Measurements from ENCODE around the gene EVA1A. TPM values are rescaled to one million over a fixed set of nuclear protein-coding genes. Genes with fewer than 3 reads are reported as not detected.

The EVA1A gene
- polyA plus RNA-seq, 2 of the 4 experiments (the other 2 are of a cell fraction) = 2.5 to 19.0 TPM

DNA sequence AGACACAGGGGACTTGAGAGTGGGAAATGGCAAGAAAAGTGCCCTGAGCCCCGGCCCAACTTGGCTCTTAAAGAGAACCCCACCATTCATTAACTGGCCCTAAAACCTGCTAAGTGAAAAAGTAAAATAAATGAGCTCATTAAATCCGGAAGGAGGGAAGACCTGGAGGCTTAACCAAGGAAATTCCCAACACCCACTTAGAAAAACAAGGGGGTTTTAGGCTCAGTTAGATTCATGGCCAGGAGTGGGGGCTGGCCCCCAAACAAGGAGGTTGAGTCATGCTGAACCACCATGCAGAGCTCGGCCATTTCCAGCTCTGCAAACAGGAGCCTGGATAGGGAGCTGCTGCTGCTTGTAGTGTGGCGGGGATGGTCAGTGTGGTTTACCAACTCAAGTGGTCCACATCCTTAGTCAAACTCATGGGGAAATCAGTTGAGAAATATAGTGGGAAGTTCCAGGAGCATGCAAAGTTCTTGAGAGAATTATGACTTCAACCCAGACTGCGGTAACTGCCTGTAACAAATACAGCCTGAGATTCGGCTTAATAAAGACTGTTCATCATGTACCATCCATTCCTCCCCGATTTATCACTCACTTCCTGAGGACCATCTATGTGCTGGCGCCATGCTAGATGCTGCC lies 46.1 kb upstream of the EVA1A start:
- FAIRE-seq (no peak), ATAC-seq (no peak)
- CTCF ChIA-PET = interaction anchor here (0.6 to 5.2 kb wide), 13 partner anchors 13 to 687 kb away, joined by 3 to 54 read pairs (median 6); partner anchors contain the start of genes EVA1A and TACR1

DNA sequence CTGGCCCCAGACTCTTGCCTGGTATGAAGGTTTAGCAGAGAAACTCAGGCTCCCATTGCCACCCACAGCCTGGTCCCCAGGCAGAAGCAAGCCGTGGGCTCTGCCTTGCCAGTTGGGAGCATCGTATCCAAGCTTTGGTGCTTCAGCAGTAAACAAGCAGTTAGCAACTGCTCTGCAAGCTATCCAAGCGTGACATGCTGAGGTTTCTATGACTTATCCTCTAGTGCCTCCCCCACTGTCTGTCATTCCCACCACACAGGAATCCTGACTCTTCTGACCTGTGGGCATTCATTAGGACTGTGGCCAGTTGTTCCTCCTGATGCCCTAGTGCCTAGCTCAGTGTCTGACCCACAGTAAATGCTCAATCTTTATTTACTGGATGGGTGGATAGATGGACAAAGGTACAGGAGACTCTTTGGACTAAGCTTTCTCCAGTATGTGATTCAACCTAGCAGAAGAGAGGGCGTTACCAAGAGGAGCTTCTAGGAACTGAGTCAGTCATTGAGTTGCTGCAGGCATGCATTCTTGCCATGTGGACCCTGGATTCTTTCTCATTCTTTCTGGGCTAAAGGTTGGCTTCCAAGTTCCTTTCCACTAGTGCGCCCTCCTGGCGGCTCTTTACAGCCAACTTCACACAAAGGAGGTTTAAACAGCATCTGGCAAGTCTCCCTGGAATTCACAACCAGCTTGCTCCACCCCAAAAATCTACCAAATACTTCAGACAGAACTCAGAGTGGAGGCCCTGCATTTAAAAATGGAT lies 45.2 kb upstream of the EVA1A start:
- Histone ChIP-seq H3K4me1 (peaks cover 60% of the 10 kb centered on the region), H3K4me2 (peak overlapping the region; percentile 50), H3K27ac (peak overlapping the region; percentile 58 to 79), H3K4me3 (no peak overlapping the region), H3K9me3 (no peaks in the 10 kb centered on the region)
- FAIRE-seq (no peak), DNase-seq (ENCODE audit: low read depth in 1 of 2, low spot score in 1 of 2) (peak; percentile 44 to 70), ATAC-seq (peak; percentile 65 to 77)
- WGBS (ENCODE audit: missing lambda C conversion rate) = 18% methylated on average over 6 of the region's 6 CpGs
- CTCF ChIA-PET = interaction anchor here (0.6 to 5.2 kb wide), 16 partner anchors 10 to 686 kb away, joined by 3 to 54 read pairs (median 6); partner anchors contain the start of genes EVA1A and TACR1
- POLR2A ChIA-PET = interaction anchor here (1.0 to 1.6 kb wide), 4 partner anchors 10 to 66 kb away, joined by 3 to 7 read pairs (median 4); partner anchors contain the start of gene EVA1A
- TF ChIP-seq ZSCAN20 (CRISPR knock-in tag; IDR thresholded peaks at IDR 0.05) (no peak), MAZ (IDR thresholded peaks at IDR 0.05; ENCODE audit: borderline replicate concordance, low read depth, low read length) (no peak), RCOR1 (IDR thresholded peaks at IDR 0.05; ENCODE audit: low read depth, low read length) (no peak), BHLHE40 (IDR thresholded peaks at IDR 0.05; ENCODE audit: low read depth, low read length) (no peak), PBX3 (IDR thresholded peaks at IDR 0.05) (no peak), PHF8 (IDR thresholded peaks at IDR 0.05; ENCODE audit: borderline replicate concordance, low read depth) (no peak), EHMT2 (IDR thresholded peaks at IDR 0.05; ENCODE audit: low read depth) (no peak), RAD21 (conservative IDR thresholded peaks at IDR 0.05 in 1 of 2, IDR thresholded peaks at IDR 0.05 in 1 of 2) (peak in 1 of 2 experiments; percentile 34; a peak in 4 of 5 replicates), RFX5 (IDR thresholded peaks at IDR 0.05) (no peak), EHF (CRISPR knock-in tag; IDR thresholded peaks at IDR 0.05) (no peak), CEBPB (IDR thresholded peaks at IDR 0.05) (no peak), FOSL2 (IDR thresholded peaks at IDR 0.05) (no peak), FOSL2 (CRISPR knock-in tag; IDR thresholded peaks at IDR 0.05) (no peak), SMC3 (IDR thresholded peaks at IDR 0.05) (peak; percentile 37; the same call in 2 of the 3 replicates)
- TF ChIP-seq, protein P1, sequence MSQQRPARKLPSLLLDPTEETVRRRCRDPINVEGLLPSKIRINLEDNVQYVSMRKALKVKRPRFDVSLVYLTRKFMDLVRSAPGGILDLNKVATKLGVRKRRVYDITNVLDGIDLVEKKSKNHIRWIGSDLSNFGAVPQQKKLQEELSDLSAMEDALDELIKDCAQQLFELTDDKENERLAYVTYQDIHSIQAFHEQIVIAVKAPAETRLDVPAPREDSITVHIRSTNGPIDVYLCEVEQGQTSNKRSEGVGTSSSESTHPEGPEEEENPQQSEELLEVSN (IDR thresholded peaks at IDR 0.05; ENCODE audit: borderline replicate concordance, low read depth) = 0 out of 2 replicates have a peak, but pooled peaks have one; percentile 24
- TF ChIP-seq, protein P2, sequence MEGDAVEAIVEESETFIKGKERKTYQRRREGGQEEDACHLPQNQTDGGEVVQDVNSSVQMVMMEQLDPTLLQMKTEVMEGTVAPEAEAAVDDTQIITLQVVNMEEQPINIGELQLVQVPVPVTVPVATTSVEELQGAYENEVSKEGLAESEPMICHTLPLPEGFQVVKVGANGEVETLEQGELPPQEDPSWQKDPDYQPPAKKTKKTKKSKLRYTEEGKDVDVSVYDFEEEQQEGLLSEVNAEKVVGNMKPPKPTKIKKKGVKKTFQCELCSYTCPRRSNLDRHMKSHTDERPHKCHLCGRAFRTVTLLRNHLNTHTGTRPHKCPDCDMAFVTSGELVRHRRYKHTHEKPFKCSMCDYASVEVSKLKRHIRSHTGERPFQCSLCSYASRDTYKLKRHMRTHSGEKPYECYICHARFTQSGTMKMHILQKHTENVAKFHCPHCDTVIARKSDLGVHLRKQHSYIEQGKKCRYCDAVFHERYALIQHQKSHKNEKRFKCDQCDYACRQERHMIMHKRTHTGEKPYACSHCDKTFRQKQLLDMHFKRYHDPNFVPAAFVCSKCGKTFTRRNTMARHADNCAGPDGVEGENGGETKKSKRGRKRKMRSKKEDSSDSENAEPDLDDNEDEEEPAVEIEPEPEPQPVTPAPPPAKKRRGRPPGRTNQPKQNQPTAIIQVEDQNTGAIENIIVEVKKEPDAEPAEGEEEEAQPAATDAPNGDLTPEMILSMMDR (IDR thresholded peaks at IDR 0.05) = no peak
- TF ChIP-seq, protein P3, sequence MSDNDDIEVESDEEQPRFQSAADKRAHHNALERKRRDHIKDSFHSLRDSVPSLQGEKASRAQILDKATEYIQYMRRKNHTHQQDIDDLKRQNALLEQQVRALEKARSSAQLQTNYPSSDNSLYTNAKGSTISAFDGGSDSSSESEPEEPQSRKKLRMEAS (IDR thresholded peaks at IDR 0.05) = peak; percentile 77
- TF ChIP-seq, protein P4, sequence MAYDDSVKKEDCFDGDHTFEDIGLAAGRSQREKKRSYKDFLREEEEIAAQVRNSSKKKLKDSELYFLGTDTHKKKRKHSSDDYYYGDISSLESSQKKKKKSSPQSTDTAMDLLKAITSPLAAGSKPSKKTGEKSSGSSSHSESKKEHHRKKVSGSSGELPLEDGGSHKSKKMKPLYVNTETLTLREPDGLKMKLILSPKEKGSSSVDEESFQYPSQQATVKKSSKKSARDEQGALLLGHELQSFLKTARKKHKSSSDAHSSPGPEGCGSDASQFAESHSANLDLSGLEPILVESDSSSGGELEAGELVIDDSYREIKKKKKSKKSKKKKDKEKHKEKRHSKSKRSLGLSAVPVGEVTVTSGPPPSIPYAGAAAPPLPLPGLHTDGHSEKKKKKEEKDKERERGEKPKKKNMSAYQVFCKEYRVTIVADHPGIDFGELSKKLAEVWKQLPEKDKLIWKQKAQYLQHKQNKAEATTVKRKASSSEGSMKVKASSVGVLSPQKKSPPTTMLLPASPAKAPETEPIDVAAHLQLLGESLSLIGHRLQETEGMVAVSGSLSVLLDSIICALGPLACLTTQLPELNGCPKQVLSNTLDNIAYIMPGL (CRISPR knock-in tag; IDR thresholded peaks at IDR 0.05; ENCODE audit: borderline replicate concordance) = no peak

More for the DNA sequence above, 46.1 kb upstream of the EVA1A start:
- Histone ChIP-seq H3K4me2 (peak overlapping the region; percentile 50), H3K4me3 (no peak overlapping the region), H3K27ac (peak overlapping the region; percentile 49 to 79; a peak in 5 of 6 replicates), H3K4me1 (peaks cover 56% of the 10 kb centered on the region), H3K9me3 (no peaks in the 10 kb centered on the region)
- no peak for DNase-seq (ENCODE audit: low read depth in 1 of 2, low spot score in 1 of 2)
- POLR2A ChIA-PET = interaction anchor here (1.0 to 1.6 kb wide), 3 partner anchors 33 to 67 kb away, joined by 3 to 7 read pairs (median 4); partner anchors contain the start of gene EVA1A
- 64% methylated on average over 8 of the region's 8 CpGs for WGBS (ENCODE audit: missing lambda C conversion rate)
- TF ChIP-seq NFE2L2 (conservative IDR thresholded peaks at IDR 0.05; ENCODE audit: low read length) (no peak), HOXB5 (CRISPR knock-in tag; IDR thresholded peaks at IDR 0.05) (no peak), REST (IDR thresholded peaks at IDR 0.05) (no peak)
